ENCODE measurements around the gene DVL1.

Gene DVL1

GRCh38 chr1:1356166-1356795, 7.1 kb upstream of the DVL1 start:
- Histone ChIP-seq H3K27ac (ENCODE audit: low read length) (no peak overlapping the region), H3K9me3 (ENCODE audit: insufficient read depth, low read length) (no peaks in the 10 kb centered on the region), H3K79me2 (ENCODE audit: low read length) (no peaks in the 10 kb centered on the region), H3K9ac (ENCODE audit: low read length) (no peak overlapping the region), H3K4me2 (ENCODE audit: low read length) (no peak overlapping the region), H3K4me1 (ENCODE audit: low read length) (peaks cover 25% of the 10 kb centered on the region; the same call in 1 of the 2 replicates), H3K36me3 (replicated peaks; ENCODE audit: low read depth, low read length) (no peaks in the 10 kb centered on the region), H4K20me1 (ENCODE audit: insufficient read depth, low read length) (no peaks in the 10 kb centered on the region), H3K27me3 (ENCODE audit: low read depth, low read length) (peaks cover 17% of the 10 kb centered on the region), H3K4me3 (ENCODE audit: low read length) (no peak overlapping the region), H2AFZ (ENCODE audit: low read depth, low read length) (no peak overlapping the region)
- no peak for TF ChIP-seq EZH2phosphoT487 (IDR thresholded peaks at IDR 0.05; ENCODE audit: low read depth)
- no peak for TF ChIP-seq CTCF (IDR thresholded peaks at IDR 0.05; ENCODE audit: low read depth, low read length)

GRCh38 chr1:1355416-1355815, 6.2 kb upstream of the DVL1 start:
- H3K4me1 ChIP-seq (ENCODE audit: low read length): peaks cover 25% of the 10 kb centered on the region; the same call in 1 of the 2 replicates
- TF ChIP-seq CTCF (IDR thresholded peaks at IDR 0.05; ENCODE audit: low read depth, low read length) (no peak), EZH2phosphoT487 (IDR thresholded peaks at IDR 0.05; ENCODE audit: low read depth) (no peak)
- H3K36me3 ChIP-seq (replicated peaks; ENCODE audit: low read depth, low read length): no peaks in the 10 kb centered on the region
- peaks cover 17% of the 10 kb centered on the region for H3K27me3 ChIP-seq (ENCODE audit: low read depth, low read length)
- no peaks in the 10 kb centered on the region for H3K79me2 ChIP-seq (ENCODE audit: low read length)
- H3K9me3 ChIP-seq (ENCODE audit: insufficient read depth, low read length): no peaks in the 10 kb centered on the region
- no peak overlapping the region for H3K4me2 ChIP-seq (ENCODE audit: low read length)
- H2AFZ ChIP-seq (ENCODE audit: low read depth, low read length): no peak overlapping the region
- H4K20me1 ChIP-seq (ENCODE audit: insufficient read depth, low read length): no peaks in the 10 kb centered on the region
- H3K4me3 ChIP-seq (ENCODE audit: low read length): no peak overlapping the region
- H3K9ac ChIP-seq (ENCODE audit: low read length): no peak overlapping the region
- H3K27ac ChIP-seq (ENCODE audit: low read length): no peak overlapping the region

GRCh38 chr1:1354271-1355247, 5.3 kb upstream of the DVL1 start:
- H3K27me3 ChIP-seq (ENCODE audit: low read depth, low read length): peaks cover 17% of the 10 kb centered on the region
- H3K9ac ChIP-seq (ENCODE audit: low read length): no peak overlapping the region

More at GRCh38 chr1:1354271-1355247, 5.3 kb upstream of the DVL1 start:
- H4K20me1 ChIP-seq (ENCODE audit: insufficient read depth, low read length): no peaks in the 10 kb centered on the region
- TF ChIP-seq CTCF (IDR thresholded peaks at IDR 0.05; ENCODE audit: low read depth, low read length): no peak
- no peak for TF ChIP-seq EZH2phosphoT487 (IDR thresholded peaks at IDR 0.05; ENCODE audit: low read depth)
- H3K4me3 ChIP-seq (ENCODE audit: low read length): no peak overlapping the region
- peaks cover 25% of the 10 kb centered on the region; the same call in 1 of the 2 replicates for H3K4me1 ChIP-seq (ENCODE audit: low read length)
- H3K9me3 ChIP-seq (ENCODE audit: insufficient read depth, low read length): no peaks in the 10 kb centered on the region
- no peaks in the 10 kb centered on the region for H3K36me3 ChIP-seq (replicated peaks; ENCODE audit: low read depth, low read length)
- H2AFZ ChIP-seq (ENCODE audit: low read depth, low read length): no peak overlapping the region
- H3K4me2 ChIP-seq (ENCODE audit: low read length): no peak overlapping the region
- H3K79me2 ChIP-seq (ENCODE audit: low read length): no peaks in the 10 kb centered on the region
- H3K27ac ChIP-seq (ENCODE audit: low read length): no peak overlapping the region

All from OCI-LY3 (cell line).